Mucosa of stomach (tissue), 1 donor: ENCODE data around the gene ATP5ME.
A peak's percentile ranks its signal among the peaks of the same experiment; 100 is the strongest.
"Not testable (repeated sequence)": the region's sequence is repeated elsewhere in the genome, so short reads cannot be mapped to it uniquely, and the experiment has no call there.

Experiments used
- H3K27me3 ChIP-seq: one replicate; pipeline ENCODE4 v1.7.0; 2013; ENCODE audit warnings: mild to moderate bottlenecking, low read length; ENCODE audit not compliant: control insufficient read depth, insufficient read depth
- H3K36me3 ChIP-seq: one replicate; pipeline ENCODE4 v1.7.0; 2013; ENCODE audit warnings: low read length; ENCODE audit not compliant: control insufficient read depth, insufficient read depth
- H3K4me1 ChIP-seq: one replicate; pipeline ENCODE4 v1.7.0; 2013; ENCODE audit warnings: mild to moderate bottlenecking, low read length; ENCODE audit not compliant: control insufficient read depth, insufficient read depth
- H3K4me3 ChIP-seq: one replicate; pipeline ENCODE4 v1.7.0; 2013; ENCODE audit warnings: low read length
- H3K9ac ChIP-seq: one replicate; pipeline ENCODE4 v1.7.0; 2013; ENCODE audit warnings: mild to moderate bottlenecking, low read length, moderate library complexity
- H3K9me3 ChIP-seq: one replicate; pipeline ENCODE4 v1.7.0; 2013; ENCODE audit warnings: mild to moderate bottlenecking, low read length, moderate library complexity; ENCODE audit not compliant: control insufficient read depth
- donor health status: Pancreatic carcinoma.

ATP5ME gene

GRCh38 chr4:710916-711315, 36.8 kb upstream of the ATP5ME start:
- no peak overlapping the region for H3K9ac ChIP-seq
- H3K4me1 ChIP-seq, result peaks cover 18% of the 10 kb centered on the region
- H3K9me3 ChIP-seq, result no peaks in the 10 kb centered on the region
- H3K36me3 ChIP-seq, result no peaks in the 10 kb centered on the region
- H3K4me3 ChIP-seq, result no peak overlapping the region
- H3K27me3 ChIP-seq, result no peaks in the 10 kb centered on the region

GRCh38 chr4:710116-710515, 36.0 kb upstream of the ATP5ME start:
- Histone ChIP-seq H3K9ac (no peak overlapping the region), H3K36me3 (no peaks in the 10 kb centered on the region), H3K9me3 (no peaks in the 10 kb centered on the region), H3K4me3 (no peak overlapping the region), H3K27me3 (no peaks in the 10 kb centered on the region), H3K4me1 (peaks cover 20% of the 10 kb centered on the region)

- Histone ChIP-seq H3K9ac (no peak overlapping the region), H3K27me3 (no peaks in the 10 kb centered on the region), H3K9me3 (no peaks in the 10 kb centered on the region), H3K4me1 (peaks cover 28% of the 10 kb centered on the region), H3K36me3 (no peaks in the 10 kb centered on the region), H3K4me3 (no peak overlapping the region)
These were observed 35.3 kb upstream of the ATP5ME start for GRCh38 chr4:709348-709747.

GRCh38 chr4:708631-708933, 34.5 kb upstream of the ATP5ME start:
- Histone ChIP-seq H3K4me3 (no peak overlapping the region), H3K27me3 (no peaks in the 10 kb centered on the region), H3K4me1 (peaks cover 36% of the 10 kb centered on the region), H3K9me3 (no peaks in the 10 kb centered on the region), H3K36me3 (no peaks in the 10 kb centered on the region), H3K9ac (no peak overlapping the region)

- Histone ChIP-seq H3K4me3 (no peak overlapping the region), H3K9me3 (no peaks in the 10 kb centered on the region), H3K27me3 (no peaks in the 10 kb centered on the region), H3K36me3 (no peaks in the 10 kb centered on the region), H3K4me1 (peaks cover 41% of the 10 kb centered on the region), H3K9ac (no peak overlapping the region)
These were observed 34.0 kb upstream of the ATP5ME start for GRCh38 chr4:707929-708630.

- H3K36me3 ChIP-seq, result no peaks in the 10 kb centered on the region
These were observed 32.9 kb upstream of the ATP5ME start for GRCh38 chr4:706834-707598.

GRCh38 chr4:706083-706633, 32.1 kb upstream of the ATP5ME start:
- not testable (repeated sequence) for H3K27me3 ChIP-seq, H3K9me3 ChIP-seq, H3K36me3 ChIP-seq
- peaks cover 52% of the 10 kb centered on the region for H3K4me1 ChIP-seq
- H3K4me3 ChIP-seq, result peak overlapping the region; percentile 87
- peak overlapping the region; percentile 99 for H3K9ac ChIP-seq

More at GRCh38 chr4:706834-707598, 32.9 kb upstream of the ATP5ME start:
- Histone ChIP-seq H3K9me3 (no peaks in the 10 kb centered on the region), H3K4me3 (no peak overlapping the region), H3K4me1 (peaks cover 49% of the 10 kb centered on the region), H3K27me3 (no peaks in the 10 kb centered on the region), H3K9ac (peak overlapping the region; percentile 99)

GRCh38 chr4:705278-706082, 31.4 kb upstream of the ATP5ME start, which contains the start of gene PCGF3:
PCGF3 (plus strand) TSS chr4:705832; CDS start chr4:733681, 27,849 bp downstream.
- peaks cover 59% of the 10 kb centered on the region for H3K4me1 ChIP-seq
- H3K9ac ChIP-seq, result peak within 1 kb of the TSS; percentile 99
- no peaks in the 10 kb centered on the region for H3K9me3 ChIP-seq
- H3K4me3 ChIP-seq, result peak within 1 kb of the TSS; percentile 87
- H3K27me3 ChIP-seq, result no peaks in the 10 kb centered on the region
- no peaks in the 10 kb centered on the region for H3K36me3 ChIP-seq

GRCh38 chr4:704971-705277, 30.8 kb upstream of the ATP5ME start:
- Histone ChIP-seq H3K4me3 (peak overlapping the region; percentile 69), H3K9me3 (no peaks in the 10 kb centered on the region), H3K9ac (peak overlapping the region; percentile 69), H3K27me3 (no peaks in the 10 kb centered on the region), H3K4me1 (peaks cover 64% of the 10 kb centered on the region), H3K36me3 (no peaks in the 10 kb centered on the region)

- Histone ChIP-seq H3K4me3 (no peak overlapping the region), H3K4me1 (peaks cover 70% of the 10 kb centered on the region), H3K27me3 (no peaks in the 10 kb centered on the region), H3K36me3 (no peaks in the 10 kb centered on the region), H3K9me3 (no peaks in the 10 kb centered on the region), H3K9ac (peak overlapping the region; percentile 69)
These were observed 30.3 kb upstream of the ATP5ME start for GRCh38 chr4:704198-704891.

- H3K27me3 ChIP-seq, result no peaks in the 10 kb centered on the region
- H3K36me3 ChIP-seq, result no peaks in the 10 kb centered on the region
- H3K9me3 ChIP-seq, result no peaks in the 10 kb centered on the region
- peaks cover 74% of the 10 kb centered on the region for H3K4me1 ChIP-seq
- H3K9ac ChIP-seq, result no peak overlapping the region
- no peak overlapping the region for H3K4me3 ChIP-seq
These were observed 29.5 kb upstream of the ATP5ME start for GRCh38 chr4:703336-704197.
